ENCODE measurements around the gene TTYH2. TPM values are rescaled to one million over a fixed set of nuclear protein-coding genes. Genes with fewer than 3 reads are reported as not detected.
"Not testable (repeated sequence)": the region's sequence is repeated elsewhere in the genome, so short reads cannot be mapped to it uniquely, and the experiment has no call there.

TTYH2 gene
- total RNA-seq, 2 donors from 2014 or later: 2.4 to 3.3 TPM

DNA sequence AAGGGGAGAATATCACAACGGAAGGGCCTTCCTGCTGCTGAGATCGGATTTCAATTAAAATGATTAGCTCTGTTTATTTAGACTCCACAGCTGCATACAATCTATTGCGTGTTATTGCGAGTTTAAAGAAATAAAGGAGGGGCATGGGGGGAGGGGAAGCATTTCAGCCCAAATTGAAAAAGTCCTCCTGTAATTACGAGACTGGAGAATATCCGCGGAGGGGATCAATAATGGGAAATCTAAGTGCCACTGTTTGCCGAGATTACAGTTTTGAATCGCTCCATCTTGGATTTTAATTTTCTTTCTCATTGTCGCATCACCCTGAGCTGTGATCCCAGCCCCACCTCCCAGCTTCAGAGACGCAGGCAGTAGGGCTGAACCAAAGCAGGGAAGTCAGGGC is 25.6 kb upstream of the TTYH2 start:
- H3K36me3 ChIP-seq: no peaks in the 10 kb centered on the region
- no peaks in the 10 kb centered on the region for H3K9me3 ChIP-seq
- no peak overlapping the region for H3K4me3 ChIP-seq
- ATAC-seq (ENCODE audit: insufficient number of reproducible peaks, low FRiP score, low read depth) (no peak), DNase-seq (ENCODE audit: low spot score) (no peak)
- no peaks in the 10 kb centered on the region for H3K27me3 ChIP-seq (replicated peaks; ENCODE audit: insufficient read depth)
- TF ChIP-seq, protein P1, sequence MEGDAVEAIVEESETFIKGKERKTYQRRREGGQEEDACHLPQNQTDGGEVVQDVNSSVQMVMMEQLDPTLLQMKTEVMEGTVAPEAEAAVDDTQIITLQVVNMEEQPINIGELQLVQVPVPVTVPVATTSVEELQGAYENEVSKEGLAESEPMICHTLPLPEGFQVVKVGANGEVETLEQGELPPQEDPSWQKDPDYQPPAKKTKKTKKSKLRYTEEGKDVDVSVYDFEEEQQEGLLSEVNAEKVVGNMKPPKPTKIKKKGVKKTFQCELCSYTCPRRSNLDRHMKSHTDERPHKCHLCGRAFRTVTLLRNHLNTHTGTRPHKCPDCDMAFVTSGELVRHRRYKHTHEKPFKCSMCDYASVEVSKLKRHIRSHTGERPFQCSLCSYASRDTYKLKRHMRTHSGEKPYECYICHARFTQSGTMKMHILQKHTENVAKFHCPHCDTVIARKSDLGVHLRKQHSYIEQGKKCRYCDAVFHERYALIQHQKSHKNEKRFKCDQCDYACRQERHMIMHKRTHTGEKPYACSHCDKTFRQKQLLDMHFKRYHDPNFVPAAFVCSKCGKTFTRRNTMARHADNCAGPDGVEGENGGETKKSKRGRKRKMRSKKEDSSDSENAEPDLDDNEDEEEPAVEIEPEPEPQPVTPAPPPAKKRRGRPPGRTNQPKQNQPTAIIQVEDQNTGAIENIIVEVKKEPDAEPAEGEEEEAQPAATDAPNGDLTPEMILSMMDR (IDR thresholded peaks at IDR 0.05): no peak
- H3K4me1 ChIP-seq (ENCODE audit: control insufficient read depth in 1 of 2, low read depth in 2 of 2): no peaks in the 10 kb centered on the region
- H3K27ac ChIP-seq: no peak overlapping the region

DNA sequence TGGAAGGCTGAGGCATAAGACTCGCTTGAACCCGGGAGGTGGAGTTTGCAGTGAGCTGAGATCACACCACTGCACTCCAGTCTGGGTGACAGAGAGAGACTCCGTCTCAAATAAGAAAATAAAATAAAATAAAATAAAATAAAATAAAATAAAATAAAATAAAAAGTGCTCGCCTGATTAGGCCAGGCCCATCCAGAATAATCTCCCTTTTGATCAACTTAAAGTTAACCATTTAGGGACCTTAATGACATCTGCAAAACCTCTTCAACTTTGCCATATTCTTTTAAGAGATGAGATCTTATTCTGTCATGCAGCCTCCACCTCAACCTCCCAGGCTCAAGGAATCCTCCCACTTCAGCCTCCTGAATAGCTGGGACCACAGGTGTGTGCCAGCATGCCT is 24.7 kb upstream of the TTYH2 start:
- not testable (repeated sequence) for ATAC-seq (ENCODE audit: insufficient number of reproducible peaks, low FRiP score, low read depth); H3K4me1 ChIP-seq (ENCODE audit: control insufficient read depth in 1 of 2, low read depth in 2 of 2); H3K4me3 ChIP-seq; H3K9me3 ChIP-seq; H3K27me3 ChIP-seq (replicated peaks; ENCODE audit: insufficient read depth); DNase-seq (ENCODE audit: low spot score); H3K27ac ChIP-seq; H3K36me3 ChIP-seq

DNA sequence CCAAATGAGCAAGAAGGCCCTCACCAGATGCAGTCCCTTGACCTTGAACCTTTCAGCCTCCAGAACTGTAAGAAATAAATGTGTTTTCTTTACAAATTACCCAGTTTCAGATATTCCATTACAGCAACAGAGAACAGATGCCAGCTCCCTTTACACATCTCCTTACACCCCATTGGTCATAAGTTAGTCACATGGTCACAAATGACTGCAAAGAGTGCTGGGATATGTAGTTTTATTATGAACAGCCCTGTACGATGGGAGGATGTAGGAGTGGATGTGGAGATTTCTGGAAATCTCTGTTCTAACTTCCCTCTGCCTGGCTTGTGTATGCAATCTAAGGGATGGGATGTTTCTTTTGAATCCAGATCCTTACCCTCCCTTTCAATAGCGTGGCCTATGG is 23.2 kb upstream of the TTYH2 start:
- Histone ChIP-seq H3K27me3 (replicated peaks; ENCODE audit: insufficient read depth) (no peaks in the 10 kb centered on the region), H3K36me3 (no peaks in the 10 kb centered on the region), H3K27ac (no peak overlapping the region), H3K9me3 (no peaks in the 10 kb centered on the region), H3K4me3 (no peak overlapping the region), H3K4me1 (ENCODE audit: control insufficient read depth in 1 of 2, low read depth in 2 of 2) (no peaks in the 10 kb centered on the region)
- TF ChIP-seq, protein P1 (IDR thresholded peaks at IDR 0.05): no peak
- ATAC-seq (ENCODE audit: insufficient number of reproducible peaks, low FRiP score, low read depth): no peak
- DNase-seq (ENCODE audit: low spot score): no peak

DNA sequence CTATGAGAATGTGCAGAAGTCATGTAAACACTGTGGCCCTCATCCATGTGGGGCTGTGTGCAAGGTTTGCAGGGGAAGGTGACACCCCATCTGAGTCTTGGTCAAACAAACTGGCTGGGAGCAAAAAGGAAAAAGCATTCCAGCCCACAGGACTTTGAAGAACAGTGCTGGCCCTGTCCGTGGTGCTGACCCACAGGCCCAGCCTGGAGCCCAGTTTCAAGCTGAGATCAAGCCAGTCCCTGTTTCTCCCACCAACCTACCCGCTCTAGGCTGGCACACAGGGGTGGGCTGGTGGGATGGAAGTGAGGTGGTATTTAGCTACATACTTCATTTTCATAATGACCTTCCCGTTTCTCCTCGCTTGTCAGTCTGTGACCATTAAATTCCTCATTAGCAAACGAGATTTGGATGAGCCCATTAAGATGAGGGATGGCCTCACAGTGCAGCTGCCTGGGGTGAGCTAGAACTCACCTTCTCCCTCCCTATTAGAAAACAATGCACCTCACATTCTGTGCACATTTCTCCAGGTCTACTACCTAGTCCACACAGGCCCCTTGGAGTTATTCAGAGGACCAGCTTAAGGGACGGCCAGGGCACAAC is 22.5 kb upstream of the TTYH2 start:
- no peaks in the 10 kb centered on the region for H3K9me3 ChIP-seq
- no peaks in the 10 kb centered on the region for H3K27me3 ChIP-seq (replicated peaks; ENCODE audit: insufficient read depth)
- no peak overlapping the region for H3K4me3 ChIP-seq
- TF ChIP-seq, protein P1 (IDR thresholded peaks at IDR 0.05): no peak
- ATAC-seq (ENCODE audit: insufficient number of reproducible peaks, low FRiP score, low read depth): no peak
- H3K27ac ChIP-seq: no peak overlapping the region
- no peak for DNase-seq (ENCODE audit: low spot score)
- no peaks in the 10 kb centered on the region for H3K4me1 ChIP-seq (ENCODE audit: control insufficient read depth in 1 of 2, low read depth in 2 of 2)
- H3K36me3 ChIP-seq: no peaks in the 10 kb centered on the region

DNA sequence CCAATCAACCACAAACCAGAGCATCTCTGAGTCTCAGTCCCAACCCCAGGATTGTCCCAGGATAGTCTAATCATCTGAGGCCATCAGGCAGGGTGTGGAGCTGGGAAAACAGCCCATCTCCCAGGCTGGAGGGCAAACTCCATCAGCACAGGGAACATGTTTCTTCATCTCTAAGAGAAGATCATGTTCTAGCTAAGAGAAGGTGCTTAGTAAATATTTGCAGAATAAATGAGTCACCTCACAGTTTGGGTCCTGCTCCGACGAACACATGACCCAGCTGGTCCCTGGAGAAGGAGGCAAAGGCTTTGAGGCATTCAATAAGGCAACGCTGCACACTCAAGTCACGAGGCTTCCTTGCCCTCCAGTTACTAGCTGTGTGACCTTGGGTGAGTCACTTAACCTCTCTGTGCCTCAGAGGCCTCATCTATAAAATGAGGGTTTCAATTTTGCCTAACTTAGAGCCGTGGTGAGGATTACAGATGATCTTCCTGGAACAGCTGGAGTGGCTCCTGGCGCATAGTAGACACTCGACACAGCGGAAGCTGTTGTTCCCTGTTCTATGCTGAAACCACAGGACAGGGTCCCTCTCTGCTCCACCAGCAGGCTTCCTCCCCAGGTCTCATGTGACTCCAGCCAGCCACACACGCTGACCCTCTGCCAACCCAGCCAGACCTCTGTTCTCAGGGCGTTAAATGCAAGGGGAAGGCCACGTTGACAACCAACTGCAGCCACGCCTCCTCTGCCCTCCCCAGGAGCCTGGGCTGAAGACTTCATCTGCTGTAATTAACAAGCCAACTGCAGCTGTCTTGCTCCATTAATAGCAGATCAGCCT is 20.2 kb upstream of the TTYH2 start:
- DNase-seq (ENCODE audit: low spot score) (no peak), ATAC-seq (ENCODE audit: insufficient number of reproducible peaks, low FRiP score, low read depth) (no peak)
- Histone ChIP-seq H3K4me1 (ENCODE audit: control insufficient read depth in 1 of 2, low read depth in 2 of 2) (no peaks in the 10 kb centered on the region), H3K4me3 (no peak overlapping the region), H3K36me3 (no peaks in the 10 kb centered on the region), H3K27ac (no peak overlapping the region), H3K9me3 (no peaks in the 10 kb centered on the region), H3K27me3 (replicated peaks; ENCODE audit: insufficient read depth) (peaks cover 4% of the 10 kb centered on the region)
- TF ChIP-seq, protein P1 (IDR thresholded peaks at IDR 0.05): no peak
